Upper lobe of right lung (tissue), 1 donor: ENCODE results near the gene CADM1. TPM values are rescaled to one million over a fixed set of nuclear protein-coding genes. Genes with fewer than 3 reads are reported as not detected.

ENCODE experiments used
- ATAC-seq: fragments of 200-7000 bp; cut with Tn5 transposase; one replicate; pipeline ENCODE4 v1.9.1; 2020; ENCODE audit warnings: mild to moderate bottlenecking, moderate library complexity
- DNase-seq: peaks from one replicate; pipeline ENCODE4 v3.0.0-alpha.2; 2020
- H3K27ac ChIP-seq: fragments of 200-600 bp; one replicate; pipeline ENCODE4 v1.8.0; 2022
- H3K27me3 ChIP-seq: fragments of 200-600 bp; one replicate; pipeline ENCODE4 v1.8.0; 2022; ENCODE audit warnings: mild to moderate bottlenecking
- H3K36me3 ChIP-seq: fragments of 200-600 bp; one replicate; pipeline ENCODE4 v1.8.0; 2022
- H3K4me1 ChIP-seq: fragments of 200-600 bp; one replicate; pipeline ENCODE4 v1.8.0; 2022
- H3K4me3 ChIP-seq: fragments of 200-600 bp; one replicate; pipeline ENCODE4 v1.8.0; 2022; ENCODE audit warnings: mild to moderate bottlenecking
- H3K9me3 ChIP-seq: fragments of 200-600 bp; one replicate; pipeline ENCODE4 v1.8.0; 2022
- CTCF ChIP-seq: fragments of 200-600 bp; IDR thresholded peaks from one replicate; pipeline ENCODE4 v1.8.0; 2022; ENCODE audit warnings: antibody characterized with exemption
- intact Hi-C: fragments of 100-400 bp; cut with DNase I; formaldehyde crosslinking; loops from one replicate; pipeline ENCODE4 v1.11.0; 2022
- total RNA-seq: library from RNA; stranded (reverse); fragmentation: NEBNext Ultra II Directional; extraction: Animal tissue kit (Norgen Biotek cat#: 25700); gene quantifications from one replicate; pipeline ENCODE4 v1.2.1, GENCODE V29; 2021
- donor health status: DM: no; HTN: yes; CAD: no; lungs with severe emphysema.

CADM1 gene
- total RNA-seq, 1 donor from 2014 or later = 222 TPM

GRCh38 chr11:115316696-115317095 is 187.5 kb downstream of the CADM1 start:
- intact Hi-C loops = no loop called here
- Histone ChIP-seq H3K27ac (no peak overlapping the region), H3K36me3 (no peaks in the 10 kb centered on the region), H3K4me1 (peaks cover 10% of the 10 kb centered on the region), H3K27me3 (no peaks in the 10 kb centered on the region), H3K4me3 (no peak overlapping the region), H3K9me3 (no peaks in the 10 kb centered on the region)
- no peak for TF ChIP-seq CTCF
- DNase-seq = no peak
- ATAC-seq = no peak

GRCh38 chr11:115314330-115314920 is 189.8 kb downstream of the CADM1 start:
- no peak for TF ChIP-seq CTCF
- ATAC-seq = no peak
- Histone ChIP-seq H3K27ac (no peak overlapping the region), H3K27me3 (no peaks in the 10 kb centered on the region), H3K36me3 (no peaks in the 10 kb centered on the region), H3K9me3 (no peaks in the 10 kb centered on the region), H3K4me1 (no peaks in the 10 kb centered on the region), H3K4me3 (no peak overlapping the region)
- intact Hi-C loops = no loop called here
- DNase-seq = no peak

- no peaks in the 10 kb centered on the region for H3K36me3 ChIP-seq
- no peak overlapping the region for H3K4me3 ChIP-seq
- intact Hi-C loops = no loop called here
- H3K4me1 ChIP-seq = no peaks in the 10 kb centered on the region
- H3K27ac ChIP-seq = no peak overlapping the region
- DNase-seq (no peak), ATAC-seq (no peak)
- no peaks in the 10 kb centered on the region for H3K27me3 ChIP-seq
- TF ChIP-seq CTCF = no peak
- no peaks in the 10 kb centered on the region for H3K9me3 ChIP-seq
Observed at GRCh38 chr11:115313224-115313838, 190.9 kb downstream of the CADM1 start.

- no peaks in the 10 kb centered on the region for H3K4me1 ChIP-seq
- H3K4me3 ChIP-seq = no peak overlapping the region
- H3K9me3 ChIP-seq = no peaks in the 10 kb centered on the region
- no peaks in the 10 kb centered on the region for H3K36me3 ChIP-seq
- H3K27ac ChIP-seq = no peak overlapping the region
- ATAC-seq (no peak), DNase-seq (no peak)
- intact Hi-C loops = no loop called here
- no peak for TF ChIP-seq CTCF
- H3K27me3 ChIP-seq = no peaks in the 10 kb centered on the region
Observed at GRCh38 chr11:115311949-115312348, 192.3 kb downstream of the CADM1 start.

- H3K9me3 ChIP-seq = no peaks in the 10 kb centered on the region
- ATAC-seq = no peak
- H3K27ac ChIP-seq = no peak overlapping the region
- H3K4me3 ChIP-seq = no peak overlapping the region
- TF ChIP-seq CTCF = no peak
- no peaks in the 10 kb centered on the region for H3K36me3 ChIP-seq
- intact Hi-C loops = no loop called here
- H3K4me1 ChIP-seq = no peaks in the 10 kb centered on the region
- H3K27me3 ChIP-seq = no peaks in the 10 kb centered on the region
- no peak for DNase-seq
Observed at GRCh38 chr11:115306689-115307088, 197.5 kb downstream of the CADM1 start.
